Activated B cell treated with CpG ODN at 0.5 μM for 24 hours (primary cell): ENCODE data around the gene CPT1A. TPM values are rescaled to one million over a fixed set of nuclear protein-coding genes. Genes with fewer than 3 reads are reported as not detected.

ENCODE experiments used
- ATAC-seq: fragments of 200-7000 bp; cut with Tn5 transposase; one replicate; pipeline ENCODE4 v1.10.0; 2021; ENCODE audit warnings: low read depth, mild to moderate bottlenecking, moderate library complexity
- CTCF ChIA-PET: fragments of 350-600 bp; sonication (Branson Sonifier 250); formaldehyde crosslinking; loops from one replicate; lab custom pipeline; 2021; ENCODE audit warnings: antibody characterized with exemption; lab: Charles Lee
- POLR2A ChIA-PET: fragments of 350-600 bp; sonication (Branson Sonifier 250); formaldehyde crosslinking; loops from one replicate; lab custom pipeline; 2021; ENCODE audit warnings: antibody characterized with exemption; lab: Charles Lee
- DNase-seq: peaks from one replicate; pipeline ENCODE4 v3.0.0; 2022
- H3K27ac Mint-ChIP-seq: one replicate; pipeline ENCODE4 v1.8.0; 2020; ENCODE audit warnings: mixed read lengths
- H3K27me3 Mint-ChIP-seq: one replicate; pipeline ENCODE4 v1.8.0; 2021; ENCODE audit warnings: mixed read lengths
- H3K36me3 Mint-ChIP-seq: one replicate; pipeline ENCODE4 v1.8.0; 2021; ENCODE audit warnings: low read depth, mixed read lengths
- H3K4me1 Mint-ChIP-seq: one replicate; pipeline ENCODE4 v1.8.0; 2021; ENCODE audit warnings: mixed read lengths
- H3K4me3 Mint-ChIP-seq: one replicate; pipeline ENCODE4 v1.8.0; 2020; ENCODE audit warnings: mild to moderate bottlenecking, mixed read lengths
- H3K9me3 Mint-ChIP-seq: one replicate; pipeline ENCODE4 v1.8.0; 2020; ENCODE audit warnings: mixed read lengths
- intact Hi-C: fragments of 100-400 bp; cut with micrococcal nuclease; formaldehyde crosslinking; loops from one replicate; pipeline ENCODE4 v1.15.1; 2024
- total RNA-seq: library from RNA; stranded (reverse); gene quantifications from 2 replicates; pipeline ENCODE4 v1.2.3, GENCODE V29; 2022
- TF ChIP-seq, protein P1 (sequence below): fragments of 200-600 bp; IDR thresholded peaks from one replicate; pipeline ENCODE4 v1.8.0; 2022; ENCODE audit warnings: antibody characterized with exemption, mild to moderate bottlenecking

The CPT1A gene
- total RNA-seq, 1 donor from 2014 or later, result 17.2 TPM

DNA sequence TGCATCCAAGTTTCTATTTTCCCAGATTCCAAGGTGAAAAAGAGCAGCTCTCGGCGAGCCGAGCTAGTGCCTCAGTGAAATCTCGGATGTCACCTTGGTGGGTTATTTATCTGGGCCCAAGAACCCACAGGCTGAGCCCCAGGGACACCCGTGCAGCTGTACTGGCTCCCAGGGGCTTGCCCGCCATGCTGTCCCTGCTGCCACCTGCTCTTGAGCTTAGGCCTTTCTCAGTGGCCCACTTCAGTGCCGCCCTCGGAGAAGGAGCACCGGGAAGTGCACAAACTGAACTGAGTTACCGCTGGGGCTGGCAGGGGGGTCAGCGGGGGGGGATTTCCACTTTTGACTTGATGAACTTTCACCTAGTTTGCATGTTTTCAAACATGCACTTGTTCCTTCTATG, 27.9 kb downstream of the CPT1A start:
- DNase-seq (peak; percentile 61), ATAC-seq (peak; percentile 98)
- Mint-ChIP-seq H3K27me3 (no peaks in the 10 kb centered on the region), H3K9me3 (no peaks in the 10 kb centered on the region), H3K4me3 (peak overlapping the region; percentile 57), H3K27ac (peak overlapping the region; percentile 77), H3K36me3 (peaks cover 25% of the 10 kb centered on the region), H3K4me1 (peaks cover 46% of the 10 kb centered on the region)
- intact Hi-C loops, result loop anchor here (1.0 to 5.0 kb wide), 2 partner anchors 26 to 244 kb away; no protein-coding TSS in a partner anchor
- TF ChIP-seq, protein P1, sequence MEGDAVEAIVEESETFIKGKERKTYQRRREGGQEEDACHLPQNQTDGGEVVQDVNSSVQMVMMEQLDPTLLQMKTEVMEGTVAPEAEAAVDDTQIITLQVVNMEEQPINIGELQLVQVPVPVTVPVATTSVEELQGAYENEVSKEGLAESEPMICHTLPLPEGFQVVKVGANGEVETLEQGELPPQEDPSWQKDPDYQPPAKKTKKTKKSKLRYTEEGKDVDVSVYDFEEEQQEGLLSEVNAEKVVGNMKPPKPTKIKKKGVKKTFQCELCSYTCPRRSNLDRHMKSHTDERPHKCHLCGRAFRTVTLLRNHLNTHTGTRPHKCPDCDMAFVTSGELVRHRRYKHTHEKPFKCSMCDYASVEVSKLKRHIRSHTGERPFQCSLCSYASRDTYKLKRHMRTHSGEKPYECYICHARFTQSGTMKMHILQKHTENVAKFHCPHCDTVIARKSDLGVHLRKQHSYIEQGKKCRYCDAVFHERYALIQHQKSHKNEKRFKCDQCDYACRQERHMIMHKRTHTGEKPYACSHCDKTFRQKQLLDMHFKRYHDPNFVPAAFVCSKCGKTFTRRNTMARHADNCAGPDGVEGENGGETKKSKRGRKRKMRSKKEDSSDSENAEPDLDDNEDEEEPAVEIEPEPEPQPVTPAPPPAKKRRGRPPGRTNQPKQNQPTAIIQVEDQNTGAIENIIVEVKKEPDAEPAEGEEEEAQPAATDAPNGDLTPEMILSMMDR, result no peak
- ChIA-PET POLR2A (interaction anchor here (0.7 to 1.6 kb wide), 8 partner anchors 15 to 1363 kb away, joined by 3 to 8 read pairs (median 6); no protein-coding TSS in a partner anchor), CTCF (interaction anchor here (1.2 to 1.9 kb wide), 2 partner anchors 16 to 30 kb away, joined by 4 to 11 read pairs; no protein-coding TSS in a partner anchor)

DNA sequence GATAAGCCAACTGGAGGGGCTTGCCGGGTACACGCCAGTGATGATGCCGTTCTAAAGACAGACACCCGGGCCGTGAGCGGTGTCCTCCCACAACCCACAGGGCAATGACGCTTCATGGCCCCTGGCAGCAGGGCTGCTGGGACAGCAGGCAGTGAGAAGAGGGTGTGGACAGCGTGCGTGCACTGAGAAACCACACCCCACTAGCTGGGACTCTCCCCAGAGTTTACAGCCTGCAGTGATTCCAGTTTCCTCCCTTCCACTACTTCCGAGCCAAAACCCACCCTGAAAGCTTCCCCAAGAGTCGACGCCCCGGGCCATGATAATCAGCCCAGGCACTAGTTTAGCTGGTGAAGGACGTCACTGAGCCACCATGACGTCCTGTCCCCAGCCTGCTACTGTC, 29.2 kb downstream of the CPT1A start:
- ATAC-seq (no peak), DNase-seq (no peak)
- H3K36me3 Mint-ChIP-seq, result peaks cover 29% of the 10 kb centered on the region
- intact Hi-C loops, result loop anchor here (5.0 kb wide), 1 partner anchor 245 kb away; no protein-coding TSS in a partner anchor
- H3K9me3 Mint-ChIP-seq, result no peaks in the 10 kb centered on the region
- H3K4me3 Mint-ChIP-seq, result peak overlapping the region; percentile 20
- peak overlapping the region; percentile 64 for H3K27ac Mint-ChIP-seq
- H3K27me3 Mint-ChIP-seq, result no peaks in the 10 kb centered on the region
- TF ChIP-seq, protein P1, result no peak
- CTCF ChIA-PET, result interaction anchor here (1.9 kb wide), 1 partner anchor 31 kb away, joined by 11 read pairs; no protein-coding TSS in a partner anchor
- H3K4me1 Mint-ChIP-seq, result peaks cover 38% of the 10 kb centered on the region
- POLR2A ChIA-PET, result interaction anchor here (1.6 kb wide), 1 partner anchor 27 kb away, joined by 7 read pairs; no protein-coding TSS in a partner anchor

DNA sequence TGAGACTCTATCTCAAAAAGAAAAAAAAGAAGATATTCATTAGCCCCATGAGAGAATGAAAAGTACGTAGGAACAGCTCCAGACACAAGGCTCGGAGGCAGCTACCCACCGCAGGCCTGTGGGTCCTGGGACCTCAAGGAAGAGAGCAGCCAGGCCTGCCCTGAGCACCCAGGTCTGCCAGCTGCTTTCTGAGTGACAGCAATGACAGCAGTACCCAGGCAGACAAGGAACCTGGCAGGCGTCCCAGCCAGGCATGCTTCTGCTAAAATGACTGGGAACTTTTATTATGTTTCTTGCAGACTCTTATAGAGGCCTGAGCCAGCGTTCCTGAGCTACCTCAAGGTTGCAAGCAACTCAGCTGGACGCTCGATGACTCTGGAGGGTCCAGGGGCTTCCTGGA, 31.6 kb downstream of the CPT1A start:
- ATAC-seq, result no peak
- ChIA-PET POLR2A (no interaction called here), CTCF (no interaction called here)
- Mint-ChIP-seq H3K4me1 (peaks cover 31% of the 10 kb centered on the region), H3K4me3 (no peak overlapping the region), H3K36me3 (peaks cover 34% of the 10 kb centered on the region), H3K27ac (no peak overlapping the region), H3K9me3 (no peaks in the 10 kb centered on the region), H3K27me3 (no peaks in the 10 kb centered on the region)
- DNase-seq, result no peak
- intact Hi-C loops, result loop anchor here (5.0 kb wide), 1 partner anchor 247 kb away; no protein-coding TSS in a partner anchor
- TF ChIP-seq, protein P1, result no peak

DNA sequence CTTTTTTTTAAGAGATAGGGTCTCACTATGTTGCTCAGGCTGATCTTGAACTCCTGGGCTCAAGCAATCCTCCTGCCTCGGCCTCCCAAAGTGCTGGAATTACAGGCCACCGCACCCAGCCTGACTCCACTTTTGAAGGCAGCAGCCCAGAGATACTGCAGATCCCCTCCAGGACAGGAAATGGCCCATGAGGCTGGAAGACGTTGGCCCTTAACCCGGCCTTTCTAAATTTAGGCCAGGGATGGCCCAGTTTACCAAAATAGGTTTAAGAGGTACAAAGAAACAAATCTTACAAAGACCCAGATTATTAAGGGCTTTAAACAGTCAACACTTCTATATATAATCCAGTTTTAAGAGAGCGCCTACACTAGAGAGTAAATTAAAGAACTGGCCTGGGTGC, 32.2 kb downstream of the CPT1A start:
- intact Hi-C loops, result no loop called here
- Mint-ChIP-seq H3K27me3 (no peaks in the 10 kb centered on the region), H3K4me1 (peaks cover 25% of the 10 kb centered on the region), H3K4me3 (no peak overlapping the region), H3K9me3 (no peaks in the 10 kb centered on the region), H3K36me3 (peaks cover 31% of the 10 kb centered on the region), H3K27ac (no peak overlapping the region)
- ChIA-PET POLR2A (no interaction called here), CTCF (no interaction called here)
- TF ChIP-seq, protein P1, result no peak
- ATAC-seq (no peak), DNase-seq (no peak)

DNA sequence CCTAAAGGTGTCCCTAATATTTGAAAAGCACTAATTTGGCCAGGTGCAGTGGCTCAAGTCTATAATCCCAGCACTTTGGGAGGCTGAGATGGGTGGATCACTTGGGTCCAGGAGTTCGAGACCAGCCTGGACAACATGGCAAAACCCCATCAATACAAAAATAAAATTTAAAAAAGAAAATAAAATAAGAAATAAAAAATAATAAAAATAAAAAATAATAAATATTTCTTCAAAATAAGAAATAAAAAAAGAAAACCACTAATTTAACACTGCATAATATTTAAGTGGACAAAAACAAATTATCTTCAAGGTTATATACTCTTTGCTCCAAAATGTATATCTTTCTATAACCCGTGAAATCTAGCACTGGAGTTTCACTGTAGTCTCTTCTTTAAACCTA, 32.9 kb downstream of the CPT1A start:
- POLR2A ChIA-PET, result interaction anchor here (0.7 kb wide), 1 partner anchor 42 kb away, joined by 3 read pairs; no protein-coding TSS in a partner anchor

More for the DNA sequence above, 32.9 kb downstream of the CPT1A start:
- no peak overlapping the region for H3K4me3 Mint-ChIP-seq
- no peak for ATAC-seq
- CTCF ChIA-PET, result no interaction called here
- DNase-seq, result no peak
- intact Hi-C loops, result no loop called here
- no peaks in the 10 kb centered on the region for H3K27me3 Mint-ChIP-seq
- H3K9me3 Mint-ChIP-seq, result no peaks in the 10 kb centered on the region
- TF ChIP-seq, protein P1, result no peak
- H3K36me3 Mint-ChIP-seq, result peaks cover 35% of the 10 kb centered on the region
- H3K27ac Mint-ChIP-seq, result no peak overlapping the region
- peaks cover 19% of the 10 kb centered on the region for H3K4me1 Mint-ChIP-seq
